Hepatocyte (in vitro differentiated cells): ENCODE data around the gene RAP1A.

Experiments used
- EZH2 ChIP-seq: fragments of 200-600 bp; sonication (generic); IDR thresholded peaks from 2 replicates; pipeline ENCODE4 v1.6.1; 2016; ENCODE audit warnings: antibody characterized with exemption, mild to moderate bottlenecking, borderline replicate concordance
- EZH2phosphoT487 ChIP-seq: fragments of 200-600 bp; sonication (generic); IDR thresholded peaks from one replicate; pipeline ENCODE4 v1.6.1; 2018; ENCODE audit warnings: antibody characterized with exemption, mild to moderate bottlenecking, low read depth, moderate library complexity; ENCODE audit not compliant: unreplicated experiment, severe bottlenecking
- TF ChIP-seq, protein P1 (sequence below): fragments of 200-600 bp; sonication (generic); IDR thresholded peaks from 2 replicates; pipeline ENCODE4 v1.5.1; 2016; ENCODE audit warnings: antibody characterized with exemption, mild to moderate bottlenecking; ENCODE audit not compliant: poor library complexity

DNA sequence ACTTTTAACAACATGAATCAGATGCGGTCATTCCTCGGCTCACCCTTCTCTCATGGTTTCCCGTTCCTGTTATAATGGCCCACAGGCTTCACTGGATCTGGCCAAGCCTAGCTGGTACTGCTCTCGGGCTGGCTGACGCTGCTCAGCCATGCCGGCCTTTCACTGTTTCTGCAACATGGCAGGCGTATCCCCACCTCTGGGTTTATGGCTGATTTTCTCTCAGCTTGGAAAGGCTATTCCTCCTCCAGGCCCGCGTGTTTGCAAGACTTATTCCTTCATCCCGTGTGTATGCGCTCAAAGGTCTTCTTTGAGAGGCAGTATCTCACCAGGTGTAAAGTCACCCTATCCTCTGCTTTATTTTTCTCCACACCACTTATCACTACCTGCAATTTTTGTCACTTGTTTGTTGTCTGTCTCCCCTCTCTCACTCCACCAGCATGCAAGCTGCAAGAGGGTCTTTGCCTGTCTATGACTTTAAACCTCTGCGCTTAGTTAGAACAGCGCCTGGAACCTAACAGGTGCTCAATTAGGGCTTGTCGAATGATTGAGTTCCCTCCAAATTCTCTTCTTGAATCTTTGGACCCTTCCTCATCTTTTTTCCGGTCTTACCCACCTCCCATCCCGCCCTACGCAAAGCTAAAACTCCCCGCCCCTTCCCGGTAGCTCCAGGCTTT lies 491 bp upstream of the RAP1A start:
- TF ChIP-seq, protein P1, sequence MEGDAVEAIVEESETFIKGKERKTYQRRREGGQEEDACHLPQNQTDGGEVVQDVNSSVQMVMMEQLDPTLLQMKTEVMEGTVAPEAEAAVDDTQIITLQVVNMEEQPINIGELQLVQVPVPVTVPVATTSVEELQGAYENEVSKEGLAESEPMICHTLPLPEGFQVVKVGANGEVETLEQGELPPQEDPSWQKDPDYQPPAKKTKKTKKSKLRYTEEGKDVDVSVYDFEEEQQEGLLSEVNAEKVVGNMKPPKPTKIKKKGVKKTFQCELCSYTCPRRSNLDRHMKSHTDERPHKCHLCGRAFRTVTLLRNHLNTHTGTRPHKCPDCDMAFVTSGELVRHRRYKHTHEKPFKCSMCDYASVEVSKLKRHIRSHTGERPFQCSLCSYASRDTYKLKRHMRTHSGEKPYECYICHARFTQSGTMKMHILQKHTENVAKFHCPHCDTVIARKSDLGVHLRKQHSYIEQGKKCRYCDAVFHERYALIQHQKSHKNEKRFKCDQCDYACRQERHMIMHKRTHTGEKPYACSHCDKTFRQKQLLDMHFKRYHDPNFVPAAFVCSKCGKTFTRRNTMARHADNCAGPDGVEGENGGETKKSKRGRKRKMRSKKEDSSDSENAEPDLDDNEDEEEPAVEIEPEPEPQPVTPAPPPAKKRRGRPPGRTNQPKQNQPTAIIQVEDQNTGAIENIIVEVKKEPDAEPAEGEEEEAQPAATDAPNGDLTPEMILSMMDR = no peak
- TF ChIP-seq EZH2phosphoT487 (no peak), EZH2 (no peak)
